Measurements from ENCODE around the gene USP25. TPM values are rescaled to one million over a fixed set of nuclear protein-coding genes. Genes with fewer than 3 reads are reported as not detected.

The USP25 gene
- total and polyA plus RNA-seq, 2 donors (not counting 1 experiment from before 2014, with no cell fraction given) = 14.2 to 55.5 TPM

- H3K36me3 ChIP-seq (replicated peaks in 1 of 2; ENCODE audit: control extremely low read depth in 1 of 2, control insufficient read depth in 1 of 2, extremely low read depth in 1 of 2, insufficient read depth in 2 of 2, low read length in 1 of 2) = peaks cover 2 to 9% of the 10 kb centered on the region in 2 experiments
- H3K27ac Mint-ChIP-seq = no peak overlapping the region
- H3K27ac ChIP-seq (ENCODE audit: low read length in 2 of 2) = no peak overlapping the region
- H3K9ac ChIP-seq (ENCODE audit: low read length) = no peak overlapping the region
- H3K27me3 ChIP-seq (replicated peaks in 1 of 4; ENCODE audit: control extremely low read depth in 1 of 4, control insufficient read depth in 3 of 4, insufficient read depth in 4 of 4, low read length in 3 of 4) = no peaks in the 10 kb centered on the region
- no peak for ATAC-seq (ENCODE audit: low read depth)
- POLR2A ChIA-PET = interaction anchor here (0.6 kb wide), 1 partner anchor 9 kb away, joined by 4 read pairs; no protein-coding TSS in a partner anchor
- no peak for DNase-seq
- H3K27me3 Mint-ChIP-seq = no peaks in the 10 kb centered on the region
- peaks cover 12% of the 10 kb centered on the region for H4K20me1 ChIP-seq (ENCODE audit: control insufficient read depth, insufficient read depth, low read length, poor library complexity, severe bottlenecking)
- no peaks in the 10 kb centered on the region for H3K9me3 ChIP-seq (ENCODE audit: control extremely low read depth in 1 of 3, control insufficient read depth in 2 of 3, insufficient read depth in 1 of 3, low read length in 2 of 3)
- no peaks in the 10 kb centered on the region for H3K4me1 ChIP-seq (ENCODE audit: control insufficient read depth in 2 of 2, insufficient read depth in 2 of 2, low read length in 2 of 2)
- no peaks in the 10 kb centered on the region for H3K9me3 Mint-ChIP-seq (ENCODE audit: insufficient read depth)
- peaks cover 10% of the 10 kb centered on the region for H3K4me1 Mint-ChIP-seq
- peaks cover 4% of the 10 kb centered on the region for H3K79me2 ChIP-seq (ENCODE audit: control insufficient read depth, insufficient read depth, low read length)
- H3K4me2 ChIP-seq (replicated peaks; ENCODE audit: low read depth, low read length, poor library complexity, severe bottlenecking) = no peak overlapping the region
- no peak overlapping the region for H3K4me3 Mint-ChIP-seq
- H3K4me3 ChIP-seq (ENCODE audit: control extremely low read depth in 1 of 5, extremely low read depth in 1 of 5, insufficient read depth in 1 of 5, low read depth in 2 of 5, low read length in 4 of 5) = no peak overlapping the region
- no peak overlapping the region for H2AFZ ChIP-seq (ENCODE audit: insufficient read depth, low read depth, low read length, poor library complexity, severe bottlenecking)
- TF ChIP-seq EZH2 (IDR thresholded peaks at IDR 0.05; ENCODE audit: borderline replicate concordance, insufficient read depth, low read depth, low read length, poor library complexity, severe bottlenecking) (no peak), CTCF (IDR thresholded peaks at IDR 0.05) (no peak)
- intact Hi-C loops (cut with micrococcal nuclease) = no loop called here
- CTCF ChIA-PET = interaction anchor here (1.2 kb wide), 1 partner anchor 10 kb away, joined by 3 read pairs; no protein-coding TSS in a partner anchor
Observed at GRCh38 chr21:15793109-15793508, 63.3 kb downstream of the USP25 start.

GRCh38 chr21:15793550-15794235 lies 63.9 kb downstream of the USP25 start:
- ChIA-PET POLR2A (no interaction called here), CTCF (interaction anchor here (1.2 kb wide), 1 partner anchor 9 kb away, joined by 3 read pairs; no protein-coding TSS in a partner anchor)
- no peaks in the 10 kb centered on the region for H3K27me3 Mint-ChIP-seq
- no peak for TF ChIP-seq CTCF (IDR thresholded peaks at IDR 0.05)
- Histone ChIP-seq H2AFZ (ENCODE audit: insufficient read depth, low read depth, low read length, poor library complexity, severe bottlenecking) (no peak overlapping the region), H3K9ac (ENCODE audit: low read length) (no peak overlapping the region), H3K4me2 (replicated peaks; ENCODE audit: low read depth, low read length, poor library complexity, severe bottlenecking) (no peak overlapping the region), H3K79me2 (ENCODE audit: control insufficient read depth, insufficient read depth, low read length) (peaks cover 4% of the 10 kb centered on the region), H3K27me3 (replicated peaks in 1 of 4; ENCODE audit: control extremely low read depth in 1 of 4, control insufficient read depth in 3 of 4, insufficient read depth in 4 of 4, low read length in 3 of 4) (no peaks in the 10 kb centered on the region), H4K20me1 (ENCODE audit: control insufficient read depth, insufficient read depth, low read length, poor library complexity, severe bottlenecking) (peaks cover 12% of the 10 kb centered on the region), H3K27ac (ENCODE audit: low read length in 2 of 2) (no peak overlapping the region), H3K4me3 (ENCODE audit: control extremely low read depth in 1 of 5, extremely low read depth in 1 of 5, insufficient read depth in 1 of 5, low read depth in 2 of 5, low read length in 4 of 5) (no peak overlapping the region), H3K4me1 (ENCODE audit: control insufficient read depth in 2 of 2, insufficient read depth in 2 of 2, low read length in 2 of 2) (no peaks in the 10 kb centered on the region), H3K36me3 (replicated peaks in 1 of 2; ENCODE audit: control extremely low read depth in 1 of 2, control insufficient read depth in 1 of 2, extremely low read depth in 1 of 2, insufficient read depth in 2 of 2, low read length in 1 of 2) (peaks cover 0 to 9% of the 10 kb centered on the region in 2 experiments), H3K9me3 (ENCODE audit: control extremely low read depth in 1 of 3, control insufficient read depth in 2 of 3, insufficient read depth in 1 of 3, low read length in 2 of 3) (no peaks in the 10 kb centered on the region)
- no peak for ATAC-seq (ENCODE audit: low read depth)
- no peak overlapping the region for H3K27ac Mint-ChIP-seq
- no CpG with 5 or more reads among the region's 1 CpG for WGBS (ENCODE audit: insufficient coverage)
- H3K4me3 Mint-ChIP-seq = no peak overlapping the region
- H3K9me3 Mint-ChIP-seq (ENCODE audit: insufficient read depth) = no peaks in the 10 kb centered on the region
- intact Hi-C loops (cut with micrococcal nuclease) = no loop called here
- H3K4me1 Mint-ChIP-seq = peaks cover 10% of the 10 kb centered on the region
- DNase-seq = no peak

All from B cell (primary cell).